IPS DF 19.7 (cell line): Measurements from ENCODE around the gene FMN1.
A peak's percentile ranks its signal among the peaks of the same experiment; 100 is the strongest.

ENCODE experiments used
- DNase-seq: peaks from one replicate; pipeline ENCODE4 v3.0.0-alpha.2; 2013; ENCODE audit warnings: low read depth, low spot score

FMN1 gene

DNA sequence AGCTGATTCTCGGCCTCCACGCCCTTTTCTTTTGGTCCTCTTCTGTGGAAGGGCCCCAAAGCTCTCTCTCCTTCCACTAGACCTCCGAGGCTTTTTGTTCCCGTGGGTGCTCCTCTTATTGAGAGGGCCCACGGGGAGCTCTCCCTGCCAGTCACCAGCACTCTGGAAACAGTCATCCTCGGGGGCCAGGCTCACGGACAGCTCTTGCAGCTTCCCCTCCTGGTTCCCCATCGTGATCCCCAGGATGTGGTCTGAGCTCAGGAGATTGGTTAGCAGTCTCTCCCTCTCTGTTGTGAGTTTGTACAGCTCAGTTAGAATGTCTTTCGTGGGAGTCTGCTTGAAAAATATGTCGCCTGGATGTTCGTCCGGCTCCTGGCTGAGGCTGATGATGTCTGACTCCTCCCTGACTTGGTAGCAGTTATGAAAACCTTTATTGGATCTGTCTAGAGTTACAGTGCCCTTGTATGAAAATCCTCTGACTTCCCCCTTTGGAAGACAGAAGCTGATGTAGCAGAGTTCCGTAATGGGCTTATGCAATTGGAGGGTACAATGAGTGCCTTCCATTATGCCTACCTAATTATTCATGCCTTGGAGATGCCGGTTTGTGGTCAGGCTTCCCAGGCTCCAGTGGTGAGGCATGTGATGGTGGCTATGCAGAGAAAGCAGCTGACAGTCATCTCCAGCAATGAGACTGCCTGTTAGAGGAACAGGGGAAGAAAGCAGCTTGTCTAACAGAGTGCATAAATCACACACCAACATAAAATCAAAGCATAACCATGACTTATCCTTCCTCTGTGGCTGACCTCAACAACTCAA is 40.0 kb downstream of the FMN1 start:
- DNase-seq = no peak

DNA sequence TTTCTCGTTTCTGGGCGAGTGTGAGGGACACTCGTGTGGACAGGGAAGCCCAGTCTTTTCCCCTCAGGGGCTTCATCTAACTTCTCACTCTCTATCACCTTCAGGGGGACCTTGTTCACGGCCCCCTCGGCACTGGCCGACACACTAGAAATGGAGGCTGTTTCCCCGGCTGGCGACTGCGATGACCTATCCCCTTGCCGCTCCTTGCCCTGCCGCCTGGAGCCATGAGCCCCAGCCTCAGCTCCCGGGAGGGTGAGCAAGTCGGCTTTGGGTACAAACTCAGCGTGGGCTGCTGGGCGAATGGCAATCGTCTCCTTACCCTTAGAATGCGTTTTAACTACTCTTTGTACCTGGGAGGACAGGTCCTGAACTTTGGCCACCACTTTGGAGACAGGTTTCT is 41.0 kb downstream of the FMN1 start:
- no peak for DNase-seq

DNA sequence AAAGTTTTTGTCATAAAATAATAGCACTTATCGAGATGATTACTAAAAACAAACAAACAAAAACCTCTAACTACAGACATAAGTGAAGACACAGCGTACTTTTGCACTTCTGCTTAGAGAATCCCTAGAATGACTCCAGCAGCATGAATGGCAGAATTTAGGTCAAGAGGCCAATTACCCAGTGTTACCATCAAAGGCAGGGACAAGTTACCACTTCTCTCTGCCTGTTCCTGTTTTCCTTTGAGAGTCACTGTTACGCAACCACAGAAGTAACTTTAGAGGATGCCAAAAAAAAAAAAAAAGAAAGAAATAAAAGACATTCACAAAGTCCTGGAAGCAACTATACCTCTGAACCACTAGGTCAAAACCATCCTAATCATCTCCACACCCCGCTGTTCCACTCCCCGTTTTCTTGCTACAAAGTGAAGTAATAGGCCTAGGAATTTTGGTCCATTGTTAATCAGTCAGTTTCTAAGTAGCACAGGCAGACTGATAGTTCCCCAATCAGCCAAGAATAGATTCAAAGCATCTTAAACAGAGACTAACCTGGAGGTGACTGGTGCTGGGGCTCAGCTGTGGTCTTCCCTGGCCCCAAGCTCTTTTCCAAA is 41.9 kb downstream of the FMN1 start:
- no peak for DNase-seq

DNA sequence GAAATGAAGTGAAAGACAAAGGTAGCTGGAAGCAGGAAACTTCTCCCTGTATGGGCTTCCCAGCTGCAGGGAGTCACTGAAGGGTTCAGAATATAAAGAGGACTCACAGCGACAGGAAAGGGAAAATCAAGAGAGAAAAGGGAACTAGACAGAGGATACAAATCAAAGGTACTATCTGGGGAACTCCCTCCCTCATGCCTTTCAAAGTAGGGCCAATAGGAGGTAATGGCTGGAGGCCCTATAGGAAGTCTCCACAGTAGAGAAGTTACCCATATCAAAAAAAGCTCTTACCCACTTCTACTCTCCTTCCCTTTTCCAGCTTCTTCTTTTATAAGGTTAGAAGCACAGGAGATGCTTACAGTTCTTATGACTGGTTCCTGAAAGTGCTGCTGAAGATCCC is 43.5 kb downstream of the FMN1 start:
- no peak for DNase-seq

DNA sequence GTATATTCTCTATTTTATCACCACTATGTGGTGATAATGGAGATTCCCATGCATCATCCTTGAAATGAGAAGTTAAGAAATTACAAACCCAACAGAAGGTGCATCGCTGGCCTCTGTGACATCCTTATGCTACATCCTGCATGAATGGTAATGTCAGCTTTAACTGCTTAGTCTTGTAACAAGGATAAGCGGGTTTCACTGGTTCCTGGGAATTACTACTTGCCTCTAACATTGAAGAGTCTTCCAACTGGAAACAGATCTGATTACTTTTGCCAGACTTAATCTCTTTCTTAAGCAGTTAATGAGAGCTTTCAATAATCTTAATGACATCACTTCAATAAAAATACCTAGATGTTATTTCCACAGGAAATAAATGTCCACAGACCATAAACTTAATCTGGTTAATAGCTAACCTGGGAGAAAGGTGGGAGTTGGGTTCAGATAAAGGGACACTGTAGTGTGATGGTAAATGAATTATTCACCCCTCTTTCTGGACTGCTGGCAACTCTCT is 44.0 kb downstream of the FMN1 start:
- DNase-seq = no peak

DNA sequence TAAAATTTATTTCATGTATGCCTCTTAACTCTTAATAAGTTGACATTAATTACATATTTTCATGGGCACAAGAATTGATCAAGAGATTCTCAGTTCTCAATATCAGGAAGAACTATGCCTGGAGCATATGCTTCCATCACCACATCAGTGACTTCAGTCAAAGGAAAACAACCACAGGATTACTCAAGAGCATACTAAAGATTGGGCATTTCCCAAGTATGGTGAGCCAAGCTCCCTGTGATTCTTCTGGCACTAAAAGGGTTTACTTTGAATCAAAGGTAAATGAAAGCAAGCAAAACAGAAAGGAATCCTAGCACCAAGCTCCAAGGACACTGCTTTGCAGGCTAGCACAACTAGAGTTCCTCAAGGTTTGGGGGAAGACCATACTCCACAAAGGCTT is 44.6 kb downstream of the FMN1 start:
- no peak for DNase-seq

DNA sequence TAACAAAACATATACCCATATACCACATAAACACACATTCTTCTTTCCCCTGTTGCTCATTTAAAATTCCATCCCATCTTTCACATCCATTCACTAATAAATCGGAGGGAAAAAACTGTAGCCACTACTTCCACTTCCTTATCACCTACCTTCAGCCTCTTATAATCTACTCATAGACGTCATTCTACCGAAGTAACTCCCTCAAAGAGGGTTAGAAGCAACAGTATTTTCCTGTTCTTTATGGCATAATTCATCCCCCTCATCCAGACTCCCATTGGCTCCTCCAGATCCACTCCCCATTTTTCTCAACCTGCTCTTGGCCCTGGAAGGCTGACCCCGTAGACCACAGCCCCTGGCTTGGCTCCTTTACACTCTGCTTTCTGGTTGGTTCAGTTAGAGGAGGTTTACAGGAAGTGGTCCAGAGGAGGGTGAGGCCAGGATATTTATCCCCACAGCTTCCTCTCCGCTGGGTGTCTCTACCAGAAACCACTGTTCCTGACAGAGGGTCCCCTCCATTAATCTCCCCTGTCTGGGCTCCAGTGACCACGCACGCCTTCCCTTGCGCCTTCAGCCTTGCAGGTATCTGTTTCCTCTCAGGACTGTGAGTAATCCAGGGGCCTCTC is 46.3 kb downstream of the FMN1 start:
- no peak for DNase-seq

DNA sequence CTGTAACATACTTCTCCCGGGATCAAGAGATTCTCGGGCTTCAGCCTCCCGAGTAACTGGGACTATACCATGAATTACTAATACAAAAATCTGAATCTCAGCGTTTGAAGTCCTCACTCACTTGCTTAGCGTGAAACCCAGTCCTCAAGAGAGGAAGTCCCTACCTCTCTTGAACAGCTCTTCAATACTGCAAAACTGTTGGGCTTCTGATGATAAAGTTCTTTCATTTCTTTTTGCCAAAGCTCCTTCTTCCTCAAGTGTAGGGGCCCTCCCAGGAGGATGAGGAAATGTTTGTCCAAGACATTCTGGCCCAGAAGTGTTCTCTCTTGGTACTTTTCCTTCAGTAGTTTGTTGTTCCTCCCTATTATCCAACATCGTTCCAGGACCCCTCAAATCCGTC is 48.5 kb downstream of the FMN1 start:
- DNase-seq = no peak

DNA sequence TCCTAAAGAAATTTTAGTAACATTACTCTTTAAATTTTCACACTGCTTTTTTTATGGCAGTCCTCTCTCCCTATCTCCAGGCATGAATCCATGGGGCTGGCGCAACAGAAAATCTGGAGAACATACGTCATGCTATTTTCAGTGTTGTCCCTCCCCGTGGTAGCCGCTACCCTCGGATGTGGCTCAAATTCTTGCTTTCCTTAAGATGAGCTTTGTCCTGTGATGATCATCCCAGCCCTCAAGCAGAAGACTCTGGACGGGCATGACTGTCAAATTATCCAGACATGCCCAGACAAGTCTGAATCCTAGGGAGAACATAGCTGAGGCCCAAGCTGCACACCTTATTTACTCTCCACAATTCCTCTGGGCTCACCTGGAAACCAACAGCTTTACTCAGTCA is 49.1 kb downstream of the FMN1 start:
- no peak for DNase-seq

DNA sequence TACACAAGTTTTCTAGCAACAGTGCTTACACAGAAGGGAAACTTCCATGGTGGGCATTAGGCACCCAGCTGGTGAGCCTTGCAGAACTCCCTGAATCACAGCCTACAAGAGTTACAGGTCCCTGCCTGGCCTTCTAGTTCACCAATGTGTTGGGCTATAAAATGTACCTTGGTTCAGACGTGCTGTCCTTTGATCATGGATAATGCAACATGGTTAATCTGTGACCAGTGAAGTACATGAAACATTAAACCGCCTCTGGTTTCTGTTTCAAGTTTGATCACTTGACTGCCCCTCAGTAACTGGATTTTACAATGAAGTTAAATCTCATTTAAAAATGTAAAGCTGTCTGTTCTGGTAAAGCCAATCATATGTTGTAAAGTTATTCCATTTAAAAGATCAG is 51.8 kb downstream of the FMN1 start:
- no peak for DNase-seq

DNA sequence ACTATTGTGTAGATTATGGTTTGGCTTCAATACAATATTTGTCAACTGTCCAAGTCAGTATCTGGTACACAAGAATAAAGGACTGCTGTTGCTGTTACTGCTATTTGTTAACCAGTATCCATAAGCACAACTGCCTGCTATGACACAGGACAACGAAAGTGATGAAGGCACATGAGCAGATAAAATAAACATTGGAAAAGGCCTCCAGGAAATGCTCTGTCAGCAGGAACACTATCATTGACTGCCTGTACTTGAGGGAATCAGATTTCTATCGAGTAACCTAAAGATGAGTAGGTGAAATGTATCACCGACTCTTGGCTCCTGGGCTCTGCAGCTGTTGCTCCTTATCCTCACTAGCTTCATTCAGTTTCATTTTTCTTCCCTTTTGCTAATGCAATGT is 56.5 kb downstream of the FMN1 start:
- DNase-seq = no peak

DNA sequence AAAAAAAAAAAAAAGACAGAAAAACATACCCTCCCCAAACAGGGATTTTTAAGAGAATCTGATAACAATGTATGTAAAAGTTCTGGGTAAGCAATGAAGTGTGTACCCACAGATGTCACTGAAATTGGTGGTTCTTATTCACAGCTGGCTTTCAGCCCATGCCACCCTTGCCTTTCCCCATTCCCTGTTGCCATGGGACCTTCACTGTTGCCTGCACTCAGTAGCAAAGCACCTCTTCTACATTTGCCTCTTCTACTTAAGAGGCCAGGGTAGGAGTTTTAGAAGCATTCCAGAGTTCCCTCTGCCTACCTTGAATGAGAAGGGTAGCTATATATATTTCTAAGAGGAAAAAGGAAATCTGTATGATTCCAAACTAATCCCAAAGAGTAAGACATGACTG is 57.4 kb downstream of the FMN1 start:
- no peak for DNase-seq

DNA sequence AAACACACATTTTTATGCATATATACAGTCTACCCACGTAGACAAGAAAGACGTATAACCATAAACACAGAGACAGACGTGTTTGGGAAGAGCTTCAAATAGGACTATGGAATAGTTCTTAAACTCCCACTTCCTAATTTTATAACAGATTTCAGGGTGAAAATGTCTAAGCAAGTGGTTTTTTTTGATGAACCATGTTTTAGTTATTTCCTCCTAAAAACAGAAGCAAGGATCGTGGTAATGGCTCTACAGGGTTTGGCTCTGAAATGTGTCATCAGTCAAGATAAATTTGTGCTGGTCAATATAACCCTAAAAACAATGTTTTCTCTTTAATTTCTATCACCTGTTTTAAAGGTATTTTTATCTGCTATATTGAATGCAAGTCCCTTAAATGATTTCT is 58.2 kb downstream of the FMN1 start:
- no peak for DNase-seq

DNA sequence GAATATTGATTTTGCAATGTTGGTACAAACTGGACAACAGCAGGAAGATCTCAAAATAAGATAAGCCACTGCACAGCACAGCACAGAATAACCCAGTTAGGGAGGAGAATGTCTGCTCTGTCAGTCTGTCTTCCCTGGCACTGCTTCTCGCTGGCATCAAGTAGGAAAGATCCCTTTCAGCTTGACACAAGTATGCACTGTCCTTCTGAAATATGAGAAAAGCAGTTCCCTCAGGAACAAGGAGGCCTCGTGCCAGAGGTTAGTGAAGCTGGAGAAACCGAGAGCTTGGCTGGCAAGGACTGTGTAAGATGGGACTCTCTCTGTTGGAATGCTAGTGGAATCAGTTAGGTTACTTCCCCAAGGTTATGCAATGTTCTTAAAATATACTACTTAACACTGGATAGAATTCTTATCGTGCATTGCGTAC is 59.1 kb downstream of the FMN1 start:
- DNase-seq = no peak

DNA sequence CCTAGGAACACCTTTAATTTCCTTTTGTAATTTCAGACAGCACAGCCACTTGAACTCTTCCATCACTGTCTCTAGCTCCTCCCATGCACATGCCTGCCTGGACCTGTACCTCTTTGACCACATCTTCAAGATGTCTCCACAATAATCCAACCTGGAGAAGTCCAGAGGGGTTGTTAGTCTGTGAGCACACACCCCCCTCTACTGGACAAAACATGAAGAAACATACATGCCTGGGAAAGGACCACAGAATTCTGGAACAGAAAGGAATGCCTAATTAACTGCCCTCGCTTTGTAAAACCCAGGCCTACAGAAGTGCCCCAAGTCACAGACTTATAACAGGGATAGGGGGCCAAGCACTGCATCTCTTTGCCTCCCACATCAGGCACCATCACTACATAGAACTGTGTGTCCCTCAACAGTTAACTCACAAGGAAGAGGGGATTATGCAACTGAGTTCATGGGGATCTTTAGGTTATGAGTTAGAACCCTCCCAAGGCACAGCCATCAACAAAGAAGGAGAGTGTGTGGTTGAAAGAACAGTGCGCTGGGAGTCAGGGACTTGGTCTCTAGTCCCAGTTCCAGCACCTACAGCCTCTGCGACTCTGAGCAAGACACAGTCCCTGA is 61.7 kb downstream of the FMN1 start:
- peak; percentile 28 for DNase-seq

DNA sequence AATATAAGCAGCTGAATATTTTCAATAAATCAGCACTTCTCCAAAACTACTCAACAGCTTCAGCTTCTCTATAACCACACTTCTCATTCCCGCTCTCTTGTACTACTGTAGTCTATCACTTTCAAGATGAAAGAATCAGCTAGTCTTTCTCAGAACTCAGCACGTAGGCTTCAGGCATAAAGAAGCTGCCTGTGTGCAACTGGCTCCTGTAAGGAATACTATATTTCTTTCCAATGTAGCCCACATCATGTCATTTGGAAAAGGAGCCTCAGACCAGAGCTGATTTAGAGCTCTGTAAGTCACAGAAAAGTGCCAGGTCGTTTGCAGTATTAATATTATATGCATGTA is 62.3 kb downstream of the FMN1 start:
- DNase-seq = no peak

DNA sequence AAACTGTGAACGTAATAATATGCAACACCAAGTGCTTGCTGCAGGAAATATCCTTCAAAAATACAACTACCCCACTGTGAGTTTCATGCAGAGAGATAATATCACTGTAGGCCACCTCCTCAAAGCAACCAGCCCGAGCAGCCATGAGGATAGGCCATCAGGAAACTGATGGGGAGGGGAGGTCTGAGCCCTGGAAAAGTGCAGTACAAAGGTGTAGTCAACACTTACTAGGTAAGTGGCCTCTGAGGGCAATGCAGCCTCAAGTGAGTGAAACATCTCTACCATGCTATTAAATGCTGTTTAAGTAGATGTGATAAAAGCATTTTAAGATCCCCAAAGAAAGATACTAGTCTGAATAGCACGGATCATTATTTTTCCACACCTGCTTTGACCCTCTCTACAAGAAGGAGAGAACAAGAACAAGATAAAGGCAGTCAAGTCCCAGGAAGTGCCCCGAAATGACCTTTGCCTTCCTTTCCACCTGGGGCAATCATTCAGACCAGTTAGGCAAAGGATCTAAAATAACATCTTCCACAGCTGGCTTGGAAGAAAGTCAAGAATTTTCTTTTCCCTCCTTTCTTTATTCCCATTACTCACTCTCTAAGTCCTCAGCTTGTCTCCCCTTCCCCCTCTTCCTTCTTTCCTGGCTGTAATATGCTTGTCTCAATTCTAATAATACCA is 62.8 kb downstream of the FMN1 start:
- no peak for DNase-seq

DNA sequence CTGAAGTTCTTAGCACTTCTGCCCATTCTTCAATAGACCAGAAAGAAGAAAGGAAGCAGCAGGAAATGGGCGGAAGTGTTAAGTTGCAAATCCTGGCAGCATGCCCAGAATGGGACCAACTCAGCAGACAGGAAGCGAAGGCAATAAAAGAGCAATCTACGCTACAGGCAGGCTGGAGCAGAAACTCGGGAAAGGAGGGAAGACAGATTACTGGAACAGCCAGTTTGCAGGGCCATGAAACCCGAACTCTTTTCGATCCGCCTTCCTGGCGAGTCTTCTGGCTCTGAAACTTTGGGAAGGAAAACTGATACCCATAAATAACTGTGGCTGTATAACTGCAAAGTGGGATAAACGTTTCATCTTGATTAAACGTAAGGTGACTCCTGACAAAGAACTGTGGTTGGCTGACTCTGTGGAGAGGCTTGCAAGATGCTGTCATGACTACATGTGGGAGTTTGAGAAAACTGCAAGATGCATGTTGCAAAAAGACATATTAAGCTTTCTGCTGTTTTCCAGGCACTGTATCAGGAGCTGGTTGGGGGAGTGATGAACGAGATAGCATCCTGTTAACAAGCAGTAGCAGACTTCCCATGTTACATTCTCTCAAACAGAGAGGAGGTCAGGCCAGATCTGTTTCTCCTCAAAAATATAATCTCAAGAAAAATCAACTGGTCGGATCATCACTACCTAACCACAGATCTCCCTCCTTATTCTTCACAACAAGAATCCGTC is 67.8 kb downstream of the FMN1 start:
- DNase-seq = peak; percentile 20

DNA sequence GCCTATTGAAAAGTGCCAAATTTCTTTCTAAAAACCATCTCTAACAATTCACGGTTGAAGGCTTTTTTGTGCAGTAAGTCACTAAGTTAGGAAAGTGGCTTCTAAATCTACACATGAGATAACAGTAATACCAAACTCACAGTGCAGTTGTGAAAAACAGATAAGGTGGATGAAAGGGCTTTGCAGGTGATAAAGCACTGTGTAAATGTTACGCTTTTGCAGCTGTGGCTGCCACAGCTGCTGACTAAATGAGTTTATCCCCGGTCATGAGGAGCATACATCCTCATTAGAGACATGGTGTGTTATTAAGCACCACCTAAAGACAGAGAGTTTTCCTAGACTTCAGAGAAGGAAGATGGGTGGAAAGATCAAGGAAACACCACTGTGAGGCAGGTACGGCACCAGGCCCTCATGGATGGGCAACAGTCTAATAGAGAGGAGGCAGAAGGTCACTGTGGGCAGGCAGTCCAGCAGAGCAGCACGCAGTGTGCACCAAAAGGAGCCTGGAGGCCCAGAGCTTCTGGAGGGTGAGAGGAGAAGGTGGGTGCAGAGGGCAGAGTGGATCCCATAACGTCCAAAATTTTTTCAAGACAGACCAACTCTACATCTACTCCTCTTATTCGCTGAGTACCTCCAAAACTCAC is 68.5 kb downstream of the FMN1 start:
- no peak for DNase-seq

DNA sequence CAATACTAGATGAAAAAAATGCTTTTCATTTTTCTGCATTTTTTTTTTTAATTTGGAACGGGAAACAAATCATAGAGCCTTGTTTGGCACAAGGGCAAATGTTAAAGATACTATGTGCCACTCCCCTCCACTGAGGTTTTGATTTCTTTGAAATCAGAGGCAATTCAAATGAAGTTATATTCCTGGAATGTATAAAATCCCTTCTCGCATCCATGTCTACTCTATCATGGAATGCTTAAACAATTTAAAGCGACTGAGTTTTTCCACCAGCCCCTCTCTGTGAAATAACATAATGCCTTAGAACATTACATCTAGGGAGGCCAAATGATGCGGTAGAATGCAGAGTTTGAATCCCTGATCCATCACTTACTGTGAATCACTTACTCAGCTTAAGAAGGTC is 69.7 kb downstream of the FMN1 start:
- DNase-seq = no peak

DNA sequence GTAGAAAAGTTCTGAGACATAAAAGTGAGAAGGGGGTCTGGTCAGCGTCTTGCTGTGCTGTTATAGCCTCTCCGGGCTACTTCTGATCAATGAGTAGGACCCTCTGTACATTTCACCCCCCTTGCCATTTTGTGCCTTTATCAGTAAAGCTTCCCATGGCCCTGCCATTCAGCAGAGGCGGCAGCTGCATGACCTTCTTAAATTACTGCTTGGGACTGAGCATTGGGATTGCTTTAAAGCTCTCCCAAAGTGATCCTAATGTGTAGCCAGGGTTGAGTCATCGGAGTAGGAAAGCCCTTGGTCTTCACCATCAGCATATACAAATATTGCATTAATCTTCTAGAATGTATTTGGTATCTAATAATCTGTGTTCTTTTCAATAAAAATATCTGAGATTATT is 70.2 kb downstream of the FMN1 start:
- no peak for DNase-seq
